ENCODE measurements around the gene WNT11. TPM values are rescaled to one million over a fixed set of nuclear protein-coding genes. Genes with fewer than 3 reads are reported as not detected.

Gene WNT11
- total and polyA plus RNA-seq, 2 donors from 2014 or later, result 0.80 to 2.2 TPM

GRCh38 chr11:76214968-76215548, 8.8 kb upstream of the WNT11 start:
- DNase-seq, result peak in 1 of 5 donors; percentile 27
- peaks cover 6% of the 10 kb centered on the region for H3K27me3 ChIP-seq (ENCODE audit: control insufficient read depth, insufficient read depth, low read length)
- intact Hi-C loops (cut with DNase I), result no loop called here
- no peak overlapping the region for H3K27ac ChIP-seq (ENCODE audit: low read depth in 2 of 2, low read length in 2 of 2)
- FAIRE-seq, result no peak
- no peaks in the 10 kb centered on the region for H3K4me1 ChIP-seq (ENCODE audit: control insufficient read depth in 2 of 3, insufficient read depth in 2 of 3, low read depth in 1 of 3, low read length in 3 of 3)
- H3K9me3 ChIP-seq (ENCODE audit: control insufficient read depth in 2 of 3, insufficient read depth in 1 of 3, low read length in 3 of 3), result no peaks in the 10 kb centered on the region
- TF ChIP-seq CTCF (IDR thresholded peaks at IDR 0.05; ENCODE audit: borderline replicate concordance, extremely low read depth, insufficient read depth), result no peak
- no peak overlapping the region for H3K9ac ChIP-seq (ENCODE audit: low read length in 3 of 3)
- H3K36me3 ChIP-seq (ENCODE audit: control insufficient read depth in 2 of 3, insufficient read depth in 3 of 3, low read length in 3 of 3), result no peaks in the 10 kb centered on the region
- no peak overlapping the region for H3K4me3 ChIP-seq (ENCODE audit: low read length in 3 of 3)

DNA sequence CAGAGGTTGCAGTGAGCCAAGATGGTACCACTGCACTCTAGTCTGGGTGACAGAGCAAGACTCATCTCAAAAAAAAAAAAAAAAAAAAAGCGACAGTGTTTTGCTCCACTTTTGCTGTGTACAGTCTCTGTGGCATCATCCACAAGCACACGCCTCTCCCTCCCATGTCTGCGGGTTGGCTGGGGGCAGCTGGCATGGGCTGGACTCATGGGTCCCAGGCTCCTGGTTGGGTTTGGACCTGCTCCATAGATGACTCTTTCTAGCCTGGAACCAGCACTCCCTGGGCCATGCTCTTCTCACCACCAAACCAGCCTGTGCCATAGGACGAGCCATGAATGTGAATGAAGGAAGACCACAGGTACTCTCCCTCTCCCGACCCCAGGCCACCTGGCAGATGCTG, 7.9 kb upstream of the WNT11 start:
- H3K9ac ChIP-seq (ENCODE audit: low read length in 3 of 3), result no peak overlapping the region
- no peaks in the 10 kb centered on the region for H3K9me3 ChIP-seq (ENCODE audit: control insufficient read depth in 2 of 3, insufficient read depth in 1 of 3, low read length in 3 of 3)
- TF ChIP-seq CTCF (IDR thresholded peaks at IDR 0.05; ENCODE audit: borderline replicate concordance, extremely low read depth, insufficient read depth), result no peak
- no peaks in the 10 kb centered on the region for H3K36me3 ChIP-seq (ENCODE audit: control insufficient read depth in 2 of 3, insufficient read depth in 3 of 3, low read length in 3 of 3)
- H3K4me3 ChIP-seq (ENCODE audit: low read length in 3 of 3), result no peak overlapping the region
- H3K27me3 ChIP-seq (ENCODE audit: control insufficient read depth, insufficient read depth, low read length), result peaks cover 6% of the 10 kb centered on the region
- no peak overlapping the region for H3K27ac ChIP-seq (ENCODE audit: low read depth in 2 of 2, low read length in 2 of 2)
- DNase-seq, result peak in 1 of 5 donors; percentile 52
- intact Hi-C loops (cut with DNase I), result no loop called here
- H3K4me1 ChIP-seq (ENCODE audit: control insufficient read depth in 2 of 3, insufficient read depth in 2 of 3, low read depth in 1 of 3, low read length in 3 of 3), result peaks cover 0 to 2% (median 0%) of the 10 kb centered on the region in 3 donors
- no peak for FAIRE-seq

DNA sequence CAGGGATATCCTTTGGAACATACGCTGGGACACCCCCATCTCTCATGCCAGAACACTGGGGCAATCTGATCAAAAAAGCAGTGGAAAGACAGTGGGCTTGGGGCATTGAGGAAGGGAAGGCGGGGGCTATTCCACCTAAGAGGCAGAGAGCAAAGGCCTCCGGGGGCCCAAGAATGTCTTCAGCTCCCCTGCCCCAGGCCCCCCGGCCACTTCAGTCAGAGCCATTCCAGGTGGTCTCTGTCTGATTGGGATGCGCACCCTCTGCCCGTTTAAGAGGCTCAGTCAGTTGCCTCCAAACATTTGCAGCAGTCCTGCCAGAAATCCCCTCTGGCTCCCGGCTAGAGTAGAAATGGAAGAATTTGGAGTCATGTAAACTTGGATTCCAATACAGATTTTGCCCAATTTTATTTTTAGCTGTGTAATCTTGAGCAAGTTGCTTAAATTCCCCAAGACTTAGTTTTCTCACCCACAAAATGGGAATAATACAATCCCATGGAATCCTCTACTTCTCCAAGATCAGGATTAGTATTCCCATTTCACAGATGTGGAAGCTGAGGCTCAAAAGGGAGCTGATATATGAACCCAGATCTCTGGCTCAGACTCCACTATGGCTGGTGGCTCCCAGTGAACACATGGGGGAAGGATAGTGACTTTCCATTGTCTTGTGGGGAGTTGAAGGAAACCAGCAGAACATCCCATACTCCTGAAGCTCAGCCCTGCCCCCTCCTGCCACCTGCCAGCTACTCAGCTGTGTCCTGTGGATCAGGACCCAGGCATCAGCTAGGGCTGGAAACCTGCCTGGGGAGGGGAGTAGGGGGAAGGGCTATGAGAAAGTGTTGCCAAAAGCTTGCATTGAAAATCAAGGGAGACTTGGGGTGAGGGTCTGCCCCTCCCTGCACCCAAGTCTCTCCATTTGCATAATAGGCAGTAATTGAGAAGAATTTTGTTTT, 6.1 kb upstream of the WNT11 start:
- no peak for TF ChIP-seq CTCF (IDR thresholded peaks at IDR 0.05; ENCODE audit: borderline replicate concordance, extremely low read depth, insufficient read depth)
- Histone ChIP-seq H3K4me1 (ENCODE audit: control insufficient read depth in 2 of 3, insufficient read depth in 2 of 3, low read depth in 1 of 3, low read length in 3 of 3) (peaks cover 0 to 10% (median 4%) of the 10 kb centered on the region in 3 donors), H3K27ac (ENCODE audit: low read depth in 2 of 2, low read length in 2 of 2) (no peak overlapping the region), H3K4me3 (ENCODE audit: low read length in 3 of 3) (no peak overlapping the region), H3K9ac (ENCODE audit: low read length in 3 of 3) (no peak overlapping the region), H3K36me3 (ENCODE audit: control insufficient read depth in 2 of 3, insufficient read depth in 3 of 3, low read length in 3 of 3) (no peaks in the 10 kb centered on the region), H3K27me3 (ENCODE audit: control insufficient read depth, insufficient read depth, low read length) (peaks cover 6% of the 10 kb centered on the region), H3K9me3 (ENCODE audit: control insufficient read depth in 2 of 3, insufficient read depth in 1 of 3, low read length in 3 of 3) (no peaks in the 10 kb centered on the region)
- DNase-seq, result peak in 1 of 5 donors; percentile 49
- intact Hi-C loops (cut with DNase I), result no loop called here
- no peak for FAIRE-seq
